Natural killer cell (primary cell): ENCODE measurements around the gene PHF8. TPM values are rescaled to one million over a fixed set of nuclear protein-coding genes. Genes with fewer than 3 reads are reported as not detected.

ENCODE experiments used
- ATAC-seq, 3 donors: fragments of 150-1000 bp in 2 of 3; fragments of 200-7000 bp in 1 of 3; cut with Tn5 transposase; 1 replicate in 1 of 3; 2 replicates in 2 of 3; pipeline ENCODE4 v1.10.0; 2021; ENCODE audit warnings: mild to moderate bottlenecking in 2 of 3, moderate library complexity in 2 of 3
- DNase-seq, 2 donors: peaks; one replicate each; pipeline versions ENCODE4 v3.0.0 to v3.0.0-alpha.2; 2013 to 2021; ENCODE audit warnings: mixed read lengths in 1 of 2
- H3K27ac ChIP-seq: one replicate; pipeline ENCODE4 v1.5.1; 2013; ENCODE audit warnings: mild to moderate bottlenecking, low read length
- H3K27me3 ChIP-seq: one replicate; pipeline ENCODE4 v1.6.1; 2013; ENCODE audit warnings: low read length; ENCODE audit not compliant: control insufficient read depth, insufficient read depth
- H3K36me3 ChIP-seq: one replicate; pipeline ENCODE4 v1.6.1; 2013; ENCODE audit warnings: low read length; ENCODE audit not compliant: control insufficient read depth, insufficient read depth
- H3K4me1 ChIP-seq: one replicate; pipeline ENCODE4 v1.6.1; 2013; ENCODE audit warnings: low read length; ENCODE audit not compliant: control insufficient read depth, insufficient read depth
- H3K4me3 ChIP-seq: one replicate; pipeline ENCODE4 v1.5.1; 2013; ENCODE audit warnings: low read length
- H3K9me3 ChIP-seq: one replicate; pipeline ENCODE4 v1.6.1; 2013; ENCODE audit warnings: low read length; ENCODE audit not compliant: control insufficient read depth, insufficient read depth
- H3K27ac Mint-ChIP-seq, 2 donors: one replicate each; pipeline ENCODE4 v1.8.0; 2022; ENCODE audit warnings: mild to moderate bottlenecking in 2 of 2, mixed read lengths in 2 of 2, moderate library complexity in 1 of 2
- H3K27me3 Mint-ChIP-seq, 2 donors: one replicate each; pipeline ENCODE4 v1.8.0; 2022; ENCODE audit warnings: low read depth in 2 of 2, mixed read lengths in 2 of 2
- H3K36me3 Mint-ChIP-seq: one replicate; pipeline ENCODE4 v1.8.0; 2022; ENCODE audit warnings: mixed read lengths
- H3K4me1 Mint-ChIP-seq, 2 donors: one replicate each; pipeline ENCODE4 v1.8.0; 2022; ENCODE audit warnings: mixed read lengths in 2 of 2
- H3K4me3 Mint-ChIP-seq: one replicate; pipeline ENCODE4 v1.8.0; 2022; ENCODE audit warnings: mild to moderate bottlenecking, moderate library complexity, mixed read lengths
- H3K9me3 Mint-ChIP-seq, 2 donors: one replicate each; pipeline ENCODE4 v1.8.0; 2022; ENCODE audit warnings: mixed read lengths in 2 of 2
- WGBS: methylation state at CpG from one replicate; pipeline ENCODE4 v1.1.7; 2013; ENCODE audit warnings: missing lambda C conversion rate; ENCODE audit not compliant: insufficient coverage; 5-methylcytosine and 5-hydroxymethylcytosine counted together
- intact Hi-C: fragments of 100-400 bp; cut with micrococcal nuclease; formaldehyde crosslinking; loops from one replicate; pipeline ENCODE4 v1.14.2; 2022
- total RNA-seq, 4 donors: library from RNA; stranded (reverse); fragments of 120-200 nt in 1 of 4; gene quantifications; one replicate each; pipeline versions ENCODE4 v1.2.3 to v1.2.4, GENCODE V29; 2013 to 2022
- TF ChIP-seq, protein P1 (sequence below): fragments of 200-600 bp; IDR thresholded peaks from one replicate; pipeline ENCODE4 v1.8.0; 2022; ENCODE audit warnings: antibody characterized with exemption

The PHF8 gene
- total RNA-seq, 3 donors from 2014 or later (not counting 1 experiment from before 2014, with no cell fraction given), result 55.4 to 74.1 (median 72.6) TPM

DNA sequence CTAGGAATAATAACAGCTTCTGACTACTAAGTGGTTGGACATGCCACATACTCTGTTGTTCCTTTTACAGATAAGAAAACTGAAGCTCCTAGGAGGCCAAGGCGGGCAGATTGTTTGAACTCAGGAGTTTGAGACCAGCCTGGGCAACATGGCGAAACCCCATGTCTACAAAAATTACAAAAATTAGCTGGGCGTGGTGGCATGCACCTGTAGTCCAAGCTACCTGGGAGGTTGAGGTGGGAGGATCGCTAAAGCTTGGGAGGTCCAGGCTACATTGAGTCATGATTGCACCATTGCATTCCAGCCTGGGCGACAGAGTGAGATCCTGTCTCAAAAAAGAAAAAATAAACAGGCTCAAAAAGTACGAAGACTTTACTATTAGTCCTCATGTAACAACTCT, 30.6 kb upstream of the PHF8 start:
- DNase-seq (no peak), ATAC-seq (no peak)
- WGBS, result 100% methylated on average over 3 of the region's 6 CpGs
- Histone ChIP-seq H3K4me1 (no peaks in the 10 kb centered on the region), H3K27ac (no peak overlapping the region), H3K9me3 (no peaks in the 10 kb centered on the region), H3K27me3 (no peaks in the 10 kb centered on the region), H3K36me3 (no peaks in the 10 kb centered on the region), H3K4me3 (no peak overlapping the region)
- H3K4me1 Mint-ChIP-seq, result no peaks in the 10 kb centered on the region
- no peaks in the 10 kb centered on the region for H3K27me3 Mint-ChIP-seq
- TF ChIP-seq, protein P1, sequence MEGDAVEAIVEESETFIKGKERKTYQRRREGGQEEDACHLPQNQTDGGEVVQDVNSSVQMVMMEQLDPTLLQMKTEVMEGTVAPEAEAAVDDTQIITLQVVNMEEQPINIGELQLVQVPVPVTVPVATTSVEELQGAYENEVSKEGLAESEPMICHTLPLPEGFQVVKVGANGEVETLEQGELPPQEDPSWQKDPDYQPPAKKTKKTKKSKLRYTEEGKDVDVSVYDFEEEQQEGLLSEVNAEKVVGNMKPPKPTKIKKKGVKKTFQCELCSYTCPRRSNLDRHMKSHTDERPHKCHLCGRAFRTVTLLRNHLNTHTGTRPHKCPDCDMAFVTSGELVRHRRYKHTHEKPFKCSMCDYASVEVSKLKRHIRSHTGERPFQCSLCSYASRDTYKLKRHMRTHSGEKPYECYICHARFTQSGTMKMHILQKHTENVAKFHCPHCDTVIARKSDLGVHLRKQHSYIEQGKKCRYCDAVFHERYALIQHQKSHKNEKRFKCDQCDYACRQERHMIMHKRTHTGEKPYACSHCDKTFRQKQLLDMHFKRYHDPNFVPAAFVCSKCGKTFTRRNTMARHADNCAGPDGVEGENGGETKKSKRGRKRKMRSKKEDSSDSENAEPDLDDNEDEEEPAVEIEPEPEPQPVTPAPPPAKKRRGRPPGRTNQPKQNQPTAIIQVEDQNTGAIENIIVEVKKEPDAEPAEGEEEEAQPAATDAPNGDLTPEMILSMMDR, result no peak
- H3K9me3 Mint-ChIP-seq, result no peaks in the 10 kb centered on the region
- intact Hi-C loops, result no loop called here
- no peak overlapping the region for H3K4me3 Mint-ChIP-seq
- no peaks in the 10 kb centered on the region for H3K36me3 Mint-ChIP-seq
- H3K27ac Mint-ChIP-seq, result no peak overlapping the region

DNA sequence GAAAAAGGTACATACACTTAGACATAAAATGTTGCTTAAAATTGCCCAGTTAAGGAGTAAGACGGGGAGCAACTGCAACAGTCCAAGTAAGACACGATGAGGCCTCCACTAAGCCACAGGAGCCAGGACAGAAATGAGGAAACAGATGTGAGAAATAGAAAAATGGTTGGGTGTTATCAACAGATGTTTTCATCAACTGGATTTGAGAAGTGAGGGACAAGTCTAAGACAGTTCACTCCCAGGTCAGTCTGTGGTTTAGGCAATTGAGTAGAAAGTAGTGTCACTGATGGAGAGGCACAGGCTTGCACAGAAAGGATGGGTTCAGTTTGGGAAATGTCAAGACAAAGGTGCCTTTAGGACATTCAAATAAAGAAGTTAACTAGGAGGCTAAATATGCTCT, 23.5 kb upstream of the PHF8 start:
- Histone ChIP-seq H3K27ac (no peak overlapping the region), H3K36me3 (no peaks in the 10 kb centered on the region), H3K27me3 (no peaks in the 10 kb centered on the region), H3K9me3 (no peaks in the 10 kb centered on the region), H3K4me3 (no peak overlapping the region), H3K4me1 (no peaks in the 10 kb centered on the region)
- Mint-ChIP-seq H3K27me3 (no peaks in the 10 kb centered on the region), H3K36me3 (no peaks in the 10 kb centered on the region), H3K4me1 (no peaks in the 10 kb centered on the region), H3K9me3 (no peaks in the 10 kb centered on the region), H3K4me3 (no peak overlapping the region), H3K27ac (no peak overlapping the region)
- DNase-seq (no peak), ATAC-seq (no peak)
- 42% methylated on average over 2 of the region's 2 CpGs for WGBS
- TF ChIP-seq, protein P1, result no peak
- intact Hi-C loops, result no loop called here

DNA sequence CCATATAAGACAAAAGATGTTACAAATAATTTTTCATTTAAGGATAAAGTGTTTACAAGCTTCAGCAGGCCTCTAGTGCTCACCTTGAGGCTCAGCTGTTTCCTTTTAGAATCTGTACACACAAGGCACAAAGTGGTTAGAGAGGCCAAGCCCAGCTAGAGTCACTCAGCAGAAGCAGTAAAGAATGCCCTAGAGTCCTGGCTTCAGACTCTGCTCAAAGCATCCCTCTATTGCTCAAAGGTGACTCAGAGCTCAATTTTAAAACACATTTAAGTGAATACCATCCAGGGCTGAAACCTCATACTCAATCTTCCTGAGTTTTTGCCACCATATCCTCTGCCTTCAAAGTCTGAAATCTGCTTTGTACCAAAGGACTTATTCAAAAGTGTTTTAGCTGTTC, 22.6 kb upstream of the PHF8 start:
- Histone ChIP-seq H3K4me1 (no peaks in the 10 kb centered on the region), H3K27me3 (no peaks in the 10 kb centered on the region), H3K27ac (no peak overlapping the region), H3K36me3 (no peaks in the 10 kb centered on the region), H3K4me3 (no peak overlapping the region), H3K9me3 (no peaks in the 10 kb centered on the region)
- TF ChIP-seq, protein P1, result no peak
- Mint-ChIP-seq H3K4me1 (no peaks in the 10 kb centered on the region), H3K9me3 (no peaks in the 10 kb centered on the region), H3K27ac (no peak overlapping the region), H3K27me3 (no peaks in the 10 kb centered on the region), H3K4me3 (no peak overlapping the region), H3K36me3 (no peaks in the 10 kb centered on the region)
- intact Hi-C loops, result no loop called here
- ATAC-seq (no peak), DNase-seq (no peak)

DNA sequence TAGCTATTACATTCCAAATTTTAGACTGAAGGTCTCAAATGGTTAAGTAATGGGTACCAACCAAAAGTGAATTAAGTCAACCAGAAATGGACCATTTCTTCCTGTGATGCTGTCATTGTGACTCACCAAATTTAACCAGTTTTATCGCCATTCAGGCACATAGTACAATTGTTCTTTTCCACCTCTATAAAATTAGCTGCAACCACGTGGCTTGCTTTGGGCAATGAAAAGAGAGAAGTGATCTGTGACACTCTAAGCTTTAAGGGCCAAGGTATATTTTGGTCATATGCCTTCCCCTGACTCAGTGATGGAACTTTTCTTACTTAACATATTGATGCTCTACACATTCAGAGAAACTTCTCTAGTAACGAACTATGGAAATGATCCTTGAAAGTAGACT, 20.3 kb upstream of the PHF8 start:
- ATAC-seq (no peak), DNase-seq (no peak)
- Mint-ChIP-seq H3K9me3 (no peaks in the 10 kb centered on the region), H3K27ac (no peak overlapping the region), H3K4me1 (no peaks in the 10 kb centered on the region), H3K36me3 (no peaks in the 10 kb centered on the region), H3K4me3 (no peak overlapping the region), H3K27me3 (no peaks in the 10 kb centered on the region)
- Histone ChIP-seq H3K27ac (no peak overlapping the region), H3K36me3 (no peaks in the 10 kb centered on the region), H3K9me3 (no peaks in the 10 kb centered on the region), H3K4me1 (no peaks in the 10 kb centered on the region), H3K27me3 (no peaks in the 10 kb centered on the region), H3K4me3 (no peak overlapping the region)
- WGBS, result 100% methylated on average over 1 of the region's 3 CpGs
- TF ChIP-seq, protein P1, result no peak
- intact Hi-C loops, result no loop called here
